H1 (cell line): ENCODE data around the gene SV2A.
"Not testable (repeated sequence)": the region's sequence is repeated elsewhere in the genome, so short reads cannot be mapped to it uniquely, and the experiment has no call there.

Source experiments
- EZH2 ChIP-seq: fragments of 200-600 bp; sonication (generic); IDR thresholded peaks from 2 replicates; pipeline ENCODE4 v1.7.1; 2012; ENCODE audit warnings: low read depth, mild to moderate bottlenecking, moderate library complexity, low read length, inconsistent platforms; ENCODE audit not compliant: severe bottlenecking
- GABPA ChIP-seq: IDR thresholded peaks from 2 replicates; pipeline ENCODE4 v1.6.1; 2011; ENCODE audit warnings: mild to moderate bottlenecking, low read length, moderate library complexity, borderline replicate concordance; ENCODE audit not compliant: insufficient read depth
- HDAC2 ChIP-seq, 2 experiments: fragments of 300-600 bp in 1 of 2; sonication (generic) in 1 of 2; IDR thresholded peaks; 2 replicates each; pipeline ENCODE4 v1.6.1; 2011 to 2012; ENCODE audit warnings: low read depth in 2 of 2, low read length in 2 of 2, mild to moderate bottlenecking in 2 of 2, moderate library complexity in 2 of 2, borderline replicate concordance in 1 of 2, inconsistent platforms in 1 of 2
- HDAC6 ChIP-seq: IDR thresholded peaks from one replicate; pipeline ENCODE4 v1.7.1; 2012; ENCODE audit warnings: low read depth, mild to moderate bottlenecking, inconsistent platforms, low read length, moderate library complexity
- KDM1A ChIP-seq: fragments of 200-600, 300-600 bp; sonication (generic); IDR thresholded peaks from 2 replicates; pipeline ENCODE4 v1.7.1; 2016; ENCODE audit warnings: mild to moderate bottlenecking, low read length, borderline replicate concordance
- POLR2A ChIP-seq, 2 experiments: IDR thresholded peaks; 1 replicate in 1 of 2; 2 replicates in 1 of 2; pipeline ENCODE4 v1.6.1; 2011; ENCODE audit warnings: low read depth in 2 of 2, low read length in 2 of 2, mild to moderate bottlenecking in 2 of 2; ENCODE audit errors: control extremely low read depth in 1 of 2
- RXRA ChIP-seq: IDR thresholded peaks from 2 replicates; pipeline ENCODE4 v1.6.1; 2011; ENCODE audit warnings: low read depth, mild to moderate bottlenecking, low read length, moderate library complexity; ENCODE audit not compliant: insufficient read depth
- TBP ChIP-seq: IDR thresholded peaks from 2 replicates; pipeline ENCODE4 v1.6.1; 2011; ENCODE audit warnings: low read depth, low read length, improper control_type of control experiment

GRCh38 chr1:149957548-149957947, 39.9 kb upstream of the SV2A start:
- not testable (repeated sequence) for TF ChIP-seq POLR2A (IDR thresholded peaks at IDR 0.05; ENCODE audit: control extremely low read depth in 1 of 2, low read depth in 2 of 2, low read length in 2 of 2); GABPA; HDAC2 (IDR thresholded peaks at IDR 0.05; ENCODE audit: borderline replicate concordance in 1 of 2, low read depth in 2 of 2, low read length in 2 of 2); HDAC6; EZH2; RXRA; TBP; KDM1A
